Mesenchymal stem cell (in vitro differentiated cells and primary cell): ENCODE data around the gene ANKS1B.

Source experiments
- DNase-seq: peaks from one replicate; pipeline ENCODE4 v3.0.0-alpha.2; 2013
- H2AFZ ChIP-seq: one replicate; pipeline ENCODE4 v1.6.1; 2013; ENCODE audit warnings: low read depth, mild to moderate bottlenecking, control low read depth, inconsistent platforms, low read length, moderate library complexity
- H2AK5ac ChIP-seq: 2 replicates; pipeline ENCODE4 v1.6.1; 2013; ENCODE audit warnings: low read length, moderate library complexity, mild to moderate bottlenecking, inconsistent platforms; ENCODE audit not compliant: severe bottlenecking
- H2BK120ac ChIP-seq: one replicate; pipeline ENCODE4 v1.6.1; 2013; ENCODE audit warnings: low read depth, mild to moderate bottlenecking, inconsistent platforms, low read length, moderate library complexity
- H2BK12ac ChIP-seq, 2 experiments: one replicate each; pipeline ENCODE4 v1.6.1; 2013; ENCODE audit warnings: inconsistent platforms in 2 of 2, low read length in 2 of 2, mild to moderate bottlenecking in 2 of 2, moderate library complexity in 2 of 2, control low read depth in 1 of 2
- H2BK15ac ChIP-seq: one replicate; pipeline ENCODE4 v1.6.1; 2013; ENCODE audit warnings: mild to moderate bottlenecking, low read depth, inconsistent platforms; ENCODE audit not compliant: poor library complexity, severe bottlenecking
- H2BK5ac ChIP-seq: 2 replicates; pipeline ENCODE4 v1.6.1; 2013; ENCODE audit warnings: low read depth, mild to moderate bottlenecking, low read length, control low read depth, inconsistent platforms; ENCODE audit not compliant: poor library complexity, severe bottlenecking
- H3K14ac ChIP-seq, 2 experiments: one replicate each; pipeline ENCODE4 v1.6.1; 2013; ENCODE audit warnings: inconsistent platforms in 2 of 2, low read length in 2 of 2, control low read depth in 1 of 2, mild to moderate bottlenecking in 1 of 2, moderate library complexity in 1 of 2
- H3K18ac ChIP-seq, 2 experiments: one replicate each; pipeline ENCODE4 v1.6.1; 2013; ENCODE audit warnings: inconsistent platforms in 2 of 2, low read length in 2 of 2, control low read depth in 1 of 2, low read depth in 1 of 2, mild to moderate bottlenecking in 1 of 2
- H3K23ac ChIP-seq, 2 experiments: one replicate each; pipeline ENCODE4 v1.6.1; 2013; ENCODE audit warnings: inconsistent platforms in 2 of 2, low read length in 2 of 2, mild to moderate bottlenecking in 2 of 2, moderate library complexity in 2 of 2, control low read depth in 1 of 2
- H3K27ac ChIP-seq: 2 replicates; pipeline ENCODE4 v1.5.1; 2013; ENCODE audit warnings: mild to moderate bottlenecking, moderate library complexity, low read length, control low read depth, inconsistent platforms; ENCODE audit not compliant: poor library complexity, severe bottlenecking
- H3K27me3 ChIP-seq, 2 experiments: 2 replicates each; pipeline versions ENCODE4 v1.6.1 to v1.7.0; 2013; ENCODE audit warnings: low read length in 2 of 2, mild to moderate bottlenecking in 2 of 2, moderate library complexity in 2 of 2, control low read depth in 1 of 2, inconsistent platforms in 1 of 2; ENCODE audit not compliant: control insufficient read depth in 1 of 2, insufficient read depth in 1 of 2
- H3K36me3 ChIP-seq, 2 experiments: 2 replicates each; pipeline versions ENCODE4 v1.6.1 to v1.7.0; 2013; ENCODE audit warnings: low read length in 2 of 2, control low read depth in 1 of 2, inconsistent platforms in 1 of 2, low read depth in 1 of 2, mild to moderate bottlenecking in 1 of 2; ENCODE audit not compliant: insufficient read depth in 2 of 2, control insufficient read depth in 1 of 2
- H3K4ac ChIP-seq, 2 experiments: one replicate each; pipeline ENCODE4 v1.6.1; 2013; ENCODE audit warnings: inconsistent platforms in 2 of 2, low read length in 2 of 2, mild to moderate bottlenecking in 2 of 2, moderate library complexity in 2 of 2, control low read depth in 1 of 2, low read depth in 1 of 2
- H3K4me1 ChIP-seq: 2 replicates; pipeline ENCODE4 v1.6.1; 2013; ENCODE audit warnings: low read depth, low read length, control low read depth; ENCODE audit not compliant: control insufficient read depth, insufficient read depth
- H3K4me2 ChIP-seq: 2 replicates; pipeline ENCODE4 v1.6.1; 2013; ENCODE audit warnings: low read length, mild to moderate bottlenecking, inconsistent platforms; ENCODE audit not compliant: poor library complexity, severe bottlenecking
- H3K4me3 ChIP-seq, 2 experiments: 2 replicates each; pipeline versions ENCODE4 v1.5.1 to v1.7.0; 2013; ENCODE audit warnings: low read length in 2 of 2, mild to moderate bottlenecking in 2 of 2, control low read depth in 1 of 2, low read depth in 1 of 2; ENCODE audit not compliant: insufficient read depth in 1 of 2
- H3K79me1 ChIP-seq: replicated peaks from 2 replicates; pipeline ENCODE4 v1.6.1; 2013; ENCODE audit warnings: mild to moderate bottlenecking, control low read depth, low read length, inconsistent platforms; ENCODE audit not compliant: poor library complexity, severe bottlenecking
- H3K9ac ChIP-seq: 2 replicates; pipeline ENCODE4 v1.7.0; 2013; ENCODE audit warnings: mild to moderate bottlenecking, low read length, moderate library complexity
- H3K9me3 ChIP-seq: 2 replicates; pipeline ENCODE4 v1.7.0; 2013; ENCODE audit warnings: mild to moderate bottlenecking, low read length; ENCODE audit not compliant: control insufficient read depth
- H4K8ac ChIP-seq: one replicate; pipeline ENCODE4 v1.6.1; 2013; ENCODE audit warnings: inconsistent platforms, mild to moderate bottlenecking, low read length, moderate library complexity
- H4K91ac ChIP-seq: one replicate; pipeline ENCODE4 v1.6.1; 2013; ENCODE audit warnings: mild to moderate bottlenecking, low read length, inconsistent platforms
- WGBS: methylation state at CpG from one replicate; pipeline ENCODE4 v1.1.7; 2013; ENCODE audit warnings: mixed read lengths; 5-methylcytosine and 5-hydroxymethylcytosine counted together

Gene ANKS1B

DNA sequence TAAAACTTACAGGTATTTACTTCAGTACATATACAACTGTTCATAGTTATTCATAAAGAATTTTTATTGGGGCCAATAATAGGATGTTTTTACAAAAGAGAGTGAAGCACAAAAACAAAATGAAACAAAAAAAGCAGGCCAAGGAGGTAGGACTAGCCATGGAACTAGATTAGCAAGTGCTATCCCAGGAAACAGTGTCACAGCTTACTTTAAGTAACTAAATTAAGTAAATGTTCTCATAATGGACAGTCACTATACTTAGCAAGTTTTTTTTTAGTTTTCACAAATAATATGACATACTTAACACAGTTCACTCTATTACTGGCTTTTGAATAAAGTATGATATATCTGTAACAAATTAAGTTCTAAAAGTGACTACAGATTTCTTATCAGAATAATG, 213.1 kb downstream of the ANKS1B start:
- no peak overlapping the region for H4K91ac ChIP-seq
- H3K27me3 ChIP-seq = no peaks in the 10 kb centered on the region
- no peak overlapping the region for H2BK5ac ChIP-seq
- H3K23ac ChIP-seq = no peak overlapping the region
- H3K4me1 ChIP-seq = no peaks in the 10 kb centered on the region
- no peak overlapping the region for H3K18ac ChIP-seq
- no peak overlapping the region for H3K27ac ChIP-seq
- H3K9ac ChIP-seq = no peak overlapping the region
- no peaks in the 10 kb centered on the region for H3K9me3 ChIP-seq
- H3K4me2 ChIP-seq = no peak overlapping the region
- H3K4ac ChIP-seq = no peak overlapping the region
- no peak overlapping the region for H2BK12ac ChIP-seq
- no peaks in the 10 kb centered on the region for H3K79me1 ChIP-seq
- H3K4me3 ChIP-seq = no peak overlapping the region
- H2BK120ac ChIP-seq = no peak overlapping the region
- H3K36me3 ChIP-seq = no peaks in the 10 kb centered on the region
- no peak overlapping the region for H3K14ac ChIP-seq
- no peak overlapping the region for H4K8ac ChIP-seq
- no peak for DNase-seq
- no peak overlapping the region for H2AK5ac ChIP-seq
- H2BK15ac ChIP-seq = no peak overlapping the region
- H2AFZ ChIP-seq = no peak overlapping the region

DNA sequence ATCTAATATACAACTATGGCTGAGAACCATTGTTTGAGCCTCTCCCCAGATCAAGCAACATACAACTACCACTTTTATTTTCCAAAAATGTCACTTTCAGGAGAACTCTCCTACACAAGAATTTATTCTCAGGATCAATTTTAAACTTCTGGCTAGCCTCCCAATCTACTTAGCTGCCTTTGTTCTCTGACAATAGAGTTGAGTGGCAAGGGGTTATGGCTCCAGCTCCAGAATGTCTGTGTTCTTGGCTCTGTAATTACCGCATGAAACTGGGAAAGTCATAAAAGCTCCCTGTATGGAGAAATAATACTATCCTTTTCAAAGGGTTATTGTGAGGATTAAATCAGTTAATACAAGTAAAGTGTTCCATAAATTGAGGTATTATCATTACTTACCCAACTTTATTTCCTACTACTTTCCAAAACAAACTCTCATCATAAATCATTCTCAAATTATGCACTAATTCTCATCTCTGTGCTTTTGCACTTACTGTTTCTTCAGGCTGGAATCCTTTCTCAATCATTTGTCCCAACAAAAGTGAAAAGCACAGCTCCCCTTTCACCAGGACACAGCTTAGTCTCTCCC, 215.2 kb downstream of the ANKS1B start:
- H3K79me1 ChIP-seq = no peaks in the 10 kb centered on the region
- no peak for DNase-seq
- no peak overlapping the region for H3K4ac ChIP-seq
- no peak overlapping the region for H2BK5ac ChIP-seq
- no peak overlapping the region for H2BK15ac ChIP-seq
- no peaks in the 10 kb centered on the region for H3K9me3 ChIP-seq
- H3K27ac ChIP-seq = no peak overlapping the region
- H4K91ac ChIP-seq = no peak overlapping the region
- no peak overlapping the region for H2AFZ ChIP-seq
- WGBS = no CpG with 5 or more reads among the region's 1 CpG
- H3K4me3 ChIP-seq = no peak overlapping the region
- H2BK12ac ChIP-seq = no peak overlapping the region
- no peak overlapping the region for H3K18ac ChIP-seq
- H3K23ac ChIP-seq = no peak overlapping the region
- no peak overlapping the region for H2BK120ac ChIP-seq
- no peak overlapping the region for H3K4me2 ChIP-seq
- H2AK5ac ChIP-seq = no peak overlapping the region
- no peak overlapping the region for H4K8ac ChIP-seq
- H3K36me3 ChIP-seq = no peaks in the 10 kb centered on the region
- no peaks in the 10 kb centered on the region for H3K4me1 ChIP-seq
- H3K27me3 ChIP-seq = no peaks in the 10 kb centered on the region
- no peak overlapping the region for H3K9ac ChIP-seq
- H3K14ac ChIP-seq = no peak overlapping the region

DNA sequence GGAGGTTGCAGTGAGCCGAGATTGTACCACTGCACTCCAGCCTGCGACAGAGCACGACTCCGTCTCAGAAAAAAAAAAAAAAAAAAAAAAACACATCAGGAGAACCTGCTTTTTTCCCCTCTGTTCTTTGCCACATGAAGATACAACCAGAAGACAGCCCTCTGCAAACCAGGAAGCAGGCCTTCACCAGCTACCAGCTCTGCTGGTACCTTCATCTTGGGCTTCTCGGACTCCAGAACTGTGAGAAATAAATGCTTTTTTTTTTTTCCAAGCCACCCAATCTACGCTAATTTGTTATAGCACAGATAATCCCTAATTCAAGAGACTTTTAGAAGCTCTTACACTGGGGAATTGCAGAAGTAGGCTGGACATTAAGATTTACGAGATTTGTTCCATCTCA, 216.0 kb downstream of the ANKS1B start:
- Histone ChIP-seq H3K27me3 (no peaks in the 10 kb centered on the region), H3K4me2 (no peak overlapping the region), H3K9me3 (no peaks in the 10 kb centered on the region), H3K4me3 (no peak overlapping the region), H3K36me3 (no peaks in the 10 kb centered on the region), H4K91ac (no peak overlapping the region), H3K4ac (no peak overlapping the region), H3K23ac (no peak overlapping the region), H2AK5ac (no peak overlapping the region), H3K14ac (no peak overlapping the region), H2BK12ac (no peak overlapping the region), H3K18ac (no peak overlapping the region), H4K8ac (no peak overlapping the region), H3K27ac (no peak overlapping the region), H3K79me1 (no peaks in the 10 kb centered on the region), H2BK5ac (no peak overlapping the region), H3K9ac (no peak overlapping the region), H2BK120ac (no peak overlapping the region), H3K4me1 (no peaks in the 10 kb centered on the region), H2AFZ (no peak overlapping the region), H2BK15ac (no peak overlapping the region)
- 95% methylated on average over 6 of the region's 7 CpGs for WGBS
- no peak for DNase-seq

DNA sequence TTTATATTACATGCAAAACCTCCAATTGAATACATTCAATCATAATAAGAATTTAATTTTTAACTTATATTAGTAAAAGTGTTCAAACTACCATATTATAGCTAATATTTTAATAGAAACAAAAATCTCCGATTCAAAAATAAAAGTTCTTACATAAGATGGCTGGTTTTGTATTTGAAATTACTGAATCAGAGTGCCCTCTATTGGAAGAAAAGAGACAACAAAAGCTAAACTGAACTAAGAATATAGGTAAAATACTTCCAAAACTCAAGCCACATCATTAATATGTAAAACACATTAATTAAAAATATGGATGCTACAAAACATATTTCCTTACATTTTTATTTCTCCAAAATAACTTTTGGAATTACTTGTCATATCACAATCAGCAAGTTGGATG, 216.9 kb downstream of the ANKS1B start:
- Histone ChIP-seq H2AK5ac (no peak overlapping the region), H2BK15ac (no peak overlapping the region), H3K27ac (no peak overlapping the region), H2BK12ac (no peak overlapping the region), H3K4me3 (no peak overlapping the region), H4K91ac (no peak overlapping the region), H3K79me1 (no peaks in the 10 kb centered on the region), H4K8ac (no peak overlapping the region), H3K14ac (no peak overlapping the region), H3K4me2 (no peak overlapping the region), H3K18ac (no peak overlapping the region), H3K4me1 (no peaks in the 10 kb centered on the region), H3K4ac (no peak overlapping the region), H3K36me3 (no peaks in the 10 kb centered on the region), H3K23ac (no peak overlapping the region), H3K9ac (peak overlapping the region; percentile 83), H3K9me3 (no peaks in the 10 kb centered on the region), H2AFZ (no peak overlapping the region), H2BK120ac (no peak overlapping the region), H2BK5ac (no peak overlapping the region), H3K27me3 (no peaks in the 10 kb centered on the region)
- peak; percentile 23 for DNase-seq
- WGBS = no CpG with 5 or more reads among the region's 1 CpG
